Mesothelial cell of epicardium (in vitro differentiated cells): Measurements from ENCODE around the gene LY6G5C. TPM values are rescaled to one million over a fixed set of nuclear protein-coding genes. Genes with fewer than 3 reads are reported as not detected.

Experiments
- DNase-seq, 2 experiments: peaks; one replicate each; pipeline ENCODE4 v3.0.0; 2021; ENCODE audit warnings: low spot score in 2 of 2; ENCODE audit not compliant: unreplicated experiment in 2 of 2
- H3K27ac Mint-ChIP-seq: 2 replicates; pipeline ENCODE4 v1.8.0; 2021; ENCODE audit warnings: mixed read lengths
- H3K27me3 Mint-ChIP-seq: 2 replicates; pipeline ENCODE4 v1.8.0; 2021; ENCODE audit warnings: low read depth, mixed read lengths
- H3K36me3 Mint-ChIP-seq: 2 replicates; pipeline ENCODE4 v1.8.0; 2021; ENCODE audit warnings: mixed read lengths
- H3K4me1 Mint-ChIP-seq: 2 replicates; pipeline ENCODE4 v1.8.0; 2021; ENCODE audit warnings: mixed read lengths
- H3K4me3 Mint-ChIP-seq: 2 replicates; pipeline ENCODE4 v1.8.0; 2021; ENCODE audit warnings: mild to moderate bottlenecking, moderate library complexity, mixed read lengths
- H3K9me3 Mint-ChIP-seq: 2 replicates; pipeline ENCODE4 v1.8.0; 2021; ENCODE audit warnings: mixed read lengths
- total RNA-seq: library from RNA; stranded (reverse); gene quantifications from 3 replicates; pipeline ENCODE4 v1.2.1, GENCODE V29; 2021
- TF ChIP-seq, protein P1 (sequence below): fragments of 200-600 bp; sonication (generic); IDR thresholded peaks from one replicate; pipeline ENCODE4 v1.5.0; 2021; ENCODE audit warnings: antibody characterized with exemption; ENCODE audit not compliant: unreplicated experiment

The LY6G5C gene
- total RNA-seq, 1 donor from 2014 or later = 1.5 TPM

DNA sequence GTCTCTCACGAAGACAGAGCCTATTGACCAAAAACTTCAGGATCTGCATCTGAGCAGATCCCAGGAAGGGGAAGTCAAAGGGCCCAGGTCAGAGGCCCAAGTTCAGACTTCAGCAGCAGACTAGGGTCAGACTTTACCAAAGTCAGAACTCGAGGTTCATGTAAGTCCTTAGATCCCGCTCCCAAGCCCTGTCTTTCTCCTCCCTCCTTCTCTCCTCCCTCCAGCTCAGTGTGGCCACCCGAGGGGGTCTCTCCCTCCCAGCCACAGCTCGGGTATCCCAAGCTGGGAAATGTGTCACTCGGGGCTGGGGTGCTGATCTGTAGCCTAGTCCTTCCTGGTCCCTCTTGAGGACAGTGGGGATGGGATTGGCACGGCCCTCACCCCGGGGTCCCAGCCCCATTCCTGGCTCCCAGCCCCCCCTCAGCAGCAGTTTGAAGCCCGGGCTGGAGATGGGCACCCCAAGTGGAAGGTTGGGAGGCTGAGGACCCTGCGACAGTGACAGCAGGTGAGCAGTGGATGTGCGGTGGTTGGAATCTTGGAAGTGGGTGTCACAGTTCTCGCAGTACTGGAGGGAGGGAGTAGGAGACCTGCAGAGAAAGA is 18.6 kb downstream of the LY6G5C start:
- Mint-ChIP-seq H3K27me3 (no peaks in the 10 kb centered on the region), H3K27ac (peak overlapping the region; percentile 53), H3K9me3 (no peaks in the 10 kb centered on the region), H3K4me1 (peaks cover 69% of the 10 kb centered on the region), H3K4me3 (peak overlapping the region; percentile 36), H3K36me3 (peaks cover 6% of the 10 kb centered on the region)
- TF ChIP-seq, protein P1, sequence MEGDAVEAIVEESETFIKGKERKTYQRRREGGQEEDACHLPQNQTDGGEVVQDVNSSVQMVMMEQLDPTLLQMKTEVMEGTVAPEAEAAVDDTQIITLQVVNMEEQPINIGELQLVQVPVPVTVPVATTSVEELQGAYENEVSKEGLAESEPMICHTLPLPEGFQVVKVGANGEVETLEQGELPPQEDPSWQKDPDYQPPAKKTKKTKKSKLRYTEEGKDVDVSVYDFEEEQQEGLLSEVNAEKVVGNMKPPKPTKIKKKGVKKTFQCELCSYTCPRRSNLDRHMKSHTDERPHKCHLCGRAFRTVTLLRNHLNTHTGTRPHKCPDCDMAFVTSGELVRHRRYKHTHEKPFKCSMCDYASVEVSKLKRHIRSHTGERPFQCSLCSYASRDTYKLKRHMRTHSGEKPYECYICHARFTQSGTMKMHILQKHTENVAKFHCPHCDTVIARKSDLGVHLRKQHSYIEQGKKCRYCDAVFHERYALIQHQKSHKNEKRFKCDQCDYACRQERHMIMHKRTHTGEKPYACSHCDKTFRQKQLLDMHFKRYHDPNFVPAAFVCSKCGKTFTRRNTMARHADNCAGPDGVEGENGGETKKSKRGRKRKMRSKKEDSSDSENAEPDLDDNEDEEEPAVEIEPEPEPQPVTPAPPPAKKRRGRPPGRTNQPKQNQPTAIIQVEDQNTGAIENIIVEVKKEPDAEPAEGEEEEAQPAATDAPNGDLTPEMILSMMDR = no peak
- no peak for DNase-seq

DNA sequence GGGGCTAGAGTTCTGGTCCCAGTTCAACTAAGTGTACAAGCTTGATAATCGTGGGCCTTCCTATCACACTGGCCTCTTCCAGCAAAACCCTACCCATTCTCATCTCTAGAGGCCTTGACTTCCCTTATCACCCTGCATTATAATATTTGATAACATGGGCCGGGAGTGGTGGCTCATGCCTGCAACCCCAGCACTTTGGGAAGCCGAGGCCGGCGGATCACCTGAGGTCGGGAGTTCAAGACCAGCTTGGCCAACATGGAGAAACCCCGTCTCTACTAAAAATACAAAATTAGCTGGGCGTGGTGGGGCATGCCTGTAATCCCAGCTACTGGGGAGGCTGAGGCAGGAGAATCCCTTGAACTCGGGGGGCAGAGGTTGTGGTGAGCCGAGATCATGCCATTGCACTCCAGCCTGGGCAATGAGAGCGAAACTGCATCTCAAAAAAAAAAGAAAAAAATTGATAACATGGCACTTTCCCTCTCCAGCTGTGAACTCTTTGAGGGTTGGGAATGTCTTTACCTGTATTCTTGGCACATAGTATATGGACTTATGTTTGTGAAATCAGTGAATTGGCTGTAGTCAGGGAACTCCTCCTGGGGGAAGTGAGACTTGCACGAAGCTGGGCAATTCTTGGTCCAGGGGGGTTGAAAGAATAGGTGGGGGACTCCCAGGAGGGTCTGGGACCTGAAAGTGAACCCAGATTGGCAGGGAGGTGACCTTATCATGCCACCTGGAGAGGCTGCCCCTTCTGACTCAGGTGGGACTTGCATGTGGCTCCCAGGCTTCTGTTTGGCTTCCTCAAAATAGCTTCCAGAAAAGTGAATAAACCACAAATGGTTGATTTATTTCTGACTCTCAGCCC is 19.4 kb downstream of the LY6G5C start:
- no peaks in the 10 kb centered on the region for H3K9me3 Mint-ChIP-seq
- no peak for DNase-seq
- H3K4me1 Mint-ChIP-seq = peaks cover 63% of the 10 kb centered on the region
- TF ChIP-seq, protein P1 = no peak
- peaks cover 4% of the 10 kb centered on the region for H3K36me3 Mint-ChIP-seq
- peak overlapping the region; percentile 86 for H3K4me3 Mint-ChIP-seq
- peak overlapping the region; percentile 94 for H3K27ac Mint-ChIP-seq
- no peaks in the 10 kb centered on the region for H3K27me3 Mint-ChIP-seq

DNA sequence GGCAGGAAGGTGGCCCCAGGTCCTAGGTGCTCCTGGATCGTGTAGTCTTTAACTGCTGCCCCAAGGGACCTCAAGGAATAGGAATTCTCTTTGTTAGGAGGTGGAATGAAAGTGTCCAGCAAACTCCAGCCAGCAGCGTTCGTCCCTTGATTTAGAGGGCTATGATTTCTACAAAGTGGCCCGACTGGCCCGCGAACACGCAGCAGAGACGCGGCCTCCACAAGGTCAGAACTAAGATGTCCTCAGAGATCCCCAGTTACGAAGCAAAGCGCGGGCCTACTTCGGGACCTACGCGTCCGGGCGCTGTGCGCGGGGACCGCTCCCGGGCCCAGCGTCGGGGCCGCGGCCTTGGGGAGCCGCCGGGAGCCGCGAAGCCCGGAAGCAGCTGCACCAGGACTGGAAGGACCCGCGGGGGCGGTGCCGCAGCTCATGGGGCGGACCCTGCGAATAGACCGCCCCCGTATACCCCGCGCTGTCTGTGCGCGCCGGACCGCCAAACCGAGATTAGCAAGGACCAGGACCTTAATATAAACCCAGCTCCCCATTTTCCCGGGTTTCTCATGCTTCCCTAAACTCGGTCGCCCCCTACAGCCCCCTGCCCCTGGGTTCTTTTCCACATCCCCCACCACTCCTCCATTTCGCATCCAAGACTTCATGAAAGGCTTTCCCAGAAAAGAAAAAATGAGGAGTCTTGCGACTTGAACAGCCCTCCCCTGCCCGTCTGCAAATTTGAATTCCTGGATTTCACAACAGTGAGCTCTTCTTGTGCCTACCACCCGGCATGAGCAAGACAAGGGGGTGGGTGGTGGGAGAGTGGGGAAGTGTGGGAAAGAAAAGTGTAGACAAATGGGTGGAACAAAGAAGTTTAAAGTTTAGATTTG is 20.2 kb downstream of the LY6G5C start, which contains the start of gene C6orf47:
Gene C6orf47 (minus strand): TSS at position 398 of the 881 bp plus-strand sequence. CDS start 831 bp downstream, outside the sequence.
- peaks cover 8% of the 10 kb centered on the region for H3K36me3 Mint-ChIP-seq
- H3K4me1 Mint-ChIP-seq = peaks cover 56% of the 10 kb centered on the region
- TF ChIP-seq, protein P1 = no peak
- peak; percentile 77 to 83 for DNase-seq
- H3K27ac Mint-ChIP-seq = peak within 1 kb of the TSS; percentile 94
- H3K4me3 Mint-ChIP-seq = peak within 1 kb of the TSS; percentile 86
- no peaks in the 10 kb centered on the region for H3K27me3 Mint-ChIP-seq
- no peaks in the 10 kb centered on the region for H3K9me3 Mint-ChIP-seq

DNA sequence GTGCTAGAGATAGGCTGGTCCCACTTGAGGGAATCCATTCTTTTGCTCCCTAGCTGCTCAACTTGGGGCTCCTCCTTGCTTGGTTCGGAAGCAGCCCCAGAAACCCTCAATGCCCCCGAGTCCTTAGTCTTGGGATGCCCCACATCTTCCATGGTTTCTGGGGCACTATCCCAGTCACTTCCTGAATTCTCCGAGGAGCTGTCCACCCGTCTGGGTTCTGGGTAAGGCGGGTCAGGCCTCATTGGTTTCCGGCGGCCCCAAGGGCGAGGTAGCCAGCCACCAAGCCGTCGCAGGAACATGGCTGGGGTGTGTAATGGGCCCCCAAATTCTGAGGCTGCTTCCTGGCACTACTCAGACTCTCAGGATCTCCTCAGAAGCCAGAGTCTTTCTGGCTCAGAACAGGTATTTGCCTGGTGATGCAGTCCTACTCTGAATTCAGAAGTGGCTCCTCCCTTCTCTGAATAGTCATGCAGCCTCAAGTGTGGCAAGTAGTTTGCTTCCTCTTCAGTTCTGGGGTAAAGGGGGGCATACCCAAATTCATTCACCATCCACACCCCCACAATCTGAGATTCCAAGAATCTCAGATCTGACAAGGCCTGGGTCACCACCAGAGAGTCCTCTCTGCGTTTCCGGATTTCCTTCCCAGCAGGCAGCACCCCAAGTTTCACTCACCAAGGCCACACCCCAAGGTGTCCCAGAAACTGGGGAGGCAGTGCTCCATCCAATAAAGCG is 21.1 kb downstream of the LY6G5C start:
- H3K27me3 Mint-ChIP-seq = no peaks in the 10 kb centered on the region
- H3K36me3 Mint-ChIP-seq = peaks cover 9% of the 10 kb centered on the region
- H3K9me3 Mint-ChIP-seq = no peaks in the 10 kb centered on the region
- H3K4me3 Mint-ChIP-seq = peak overlapping the region; percentile 86
- TF ChIP-seq, protein P1 = no peak
- no peak for DNase-seq
- H3K27ac Mint-ChIP-seq = peak overlapping the region; percentile 91
- H3K4me1 Mint-ChIP-seq = peaks cover 55% of the 10 kb centered on the region
